Mucosa of descending colon (tissue), 3 donors: ENCODE data around the gene FAM118B. TPM values are rescaled to one million over a fixed set of nuclear protein-coding genes. Genes with fewer than 3 reads are reported as not detected.
A peak's percentile ranks its signal among the peaks of the same experiment; 100 is the strongest.

Experiments used
- ATAC-seq: fragments of 200-7000 bp; cut with Tn5 transposase; one replicate; pipeline ENCODE4 v1.9.1; 2020; ENCODE audit warnings: mild to moderate bottlenecking, moderate library complexity
- DNase-seq, 3 donors: peaks; one replicate each; pipeline ENCODE4 v3.0.0-alpha.2; 2020
- H3K36me3 ChIP-seq: fragments of 200-600 bp; one replicate; pipeline ENCODE4 v1.8.0; 2021; ENCODE audit warnings: low read depth, mild to moderate bottlenecking
- H3K4me1 ChIP-seq: fragments of 200-600 bp; one replicate; pipeline ENCODE4 v1.8.0; 2021; ENCODE audit warnings: low read depth, mild to moderate bottlenecking
- H3K4me3 ChIP-seq: fragments of 200-600 bp; one replicate; pipeline ENCODE4 v1.8.0; 2021; ENCODE audit warnings: mild to moderate bottlenecking
- H3K9me3 ChIP-seq: fragments of 200-600 bp; one replicate; pipeline ENCODE4 v1.8.0; 2021; ENCODE audit warnings: mild to moderate bottlenecking
- CTCF ChIP-seq: fragments of 200-600 bp; IDR thresholded peaks from one replicate; pipeline ENCODE4 v1.8.0; 2022; ENCODE audit warnings: antibody characterized with exemption, mild to moderate bottlenecking
- intact Hi-C, 2 donors: fragments of 100-400 bp; cut with DNase I in 1 of 2; cut with micrococcal nuclease in 1 of 2; formaldehyde crosslinking; loops; one replicate each; pipeline versions ENCODE4 v1.11.0 to v1.11.1; 2022; cut with DNase I, micrococcal nuclease
- total RNA-seq, 3 donors: library from RNA; stranded (reverse); fragmentation: NEBNext Ultra II Directional in 2 of 3; extraction: Animal tissue kit (Norgen Biotek cat#: 25700) in 2 of 3; gene quantifications; one replicate each; pipeline versions ENCODE4 v1.2.1 to v1.2.4, GENCODE V29; 2021 to 2023
- donor health status: DM: no; HTN: no; CAD: no; lungs with moderate emphysema.
- donor health status: DM: no; HTN: no; CAD: no.
- donor health status: DM: no; HTN: yes; CAD: no.

The FAM118B gene
- total RNA-seq, 3 donors from 2014 or later: 35.4 to 62.5 (median 48.5) TPM

DNA sequence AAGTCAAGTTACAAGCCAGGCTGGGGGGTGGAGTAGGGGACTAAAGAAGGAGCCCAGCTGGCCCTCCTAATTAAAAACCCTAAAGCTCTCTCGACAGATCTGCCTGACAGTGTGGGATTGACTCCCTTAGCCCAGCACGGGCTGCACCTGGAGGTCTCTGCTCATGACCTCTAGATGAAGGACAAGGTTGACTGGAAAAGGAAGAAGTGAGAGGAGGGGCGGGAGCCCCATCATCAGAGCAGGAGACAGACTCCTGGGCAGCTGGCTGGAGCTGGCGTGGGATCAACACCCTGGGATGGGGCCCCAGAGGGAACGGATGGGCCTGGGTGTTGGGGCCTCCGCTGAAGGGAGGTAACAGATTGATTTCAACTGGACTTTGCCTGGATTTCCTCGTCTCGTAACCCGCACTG, 46.3 kb upstream of the FAM118B start:
- Histone ChIP-seq H3K4me1 (no peaks in the 10 kb centered on the region), H3K9me3 (no peaks in the 10 kb centered on the region), H3K36me3 (no peaks in the 10 kb centered on the region), H3K4me3 (no peak overlapping the region)
- no peak for TF ChIP-seq CTCF
- intact Hi-C loops: no loop called here
- ATAC-seq (no peak), DNase-seq (no peak)

DNA sequence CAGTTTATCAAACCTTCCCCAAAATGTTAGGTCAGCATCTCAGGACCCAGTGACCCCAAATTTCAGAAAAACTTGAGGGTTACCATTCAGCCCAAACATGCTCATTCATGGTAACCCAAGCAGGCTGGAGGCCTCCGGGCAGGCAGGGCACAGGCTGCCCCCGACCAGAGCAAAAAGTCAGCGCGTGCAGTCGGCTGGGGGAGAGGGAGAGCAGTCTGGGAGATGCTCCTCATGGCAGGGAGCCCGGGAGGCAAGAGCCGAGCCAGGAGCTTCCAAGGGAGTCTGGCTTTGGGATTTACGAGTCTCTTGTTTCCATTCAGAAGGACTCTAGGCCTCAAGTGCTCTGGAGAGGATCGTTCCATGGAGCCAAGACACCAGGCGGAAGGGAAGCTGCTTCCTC, 45.8 kb upstream of the FAM118B start:
- Histone ChIP-seq H3K9me3 (no peaks in the 10 kb centered on the region), H3K36me3 (no peaks in the 10 kb centered on the region), H3K4me3 (no peak overlapping the region), H3K4me1 (no peaks in the 10 kb centered on the region)
- peak; percentile 21 for ATAC-seq
- intact Hi-C loops: no loop called here
- DNase-seq: peak in 2 of 3 donors; percentile 36 to 61
- TF ChIP-seq CTCF: no peak

DNA sequence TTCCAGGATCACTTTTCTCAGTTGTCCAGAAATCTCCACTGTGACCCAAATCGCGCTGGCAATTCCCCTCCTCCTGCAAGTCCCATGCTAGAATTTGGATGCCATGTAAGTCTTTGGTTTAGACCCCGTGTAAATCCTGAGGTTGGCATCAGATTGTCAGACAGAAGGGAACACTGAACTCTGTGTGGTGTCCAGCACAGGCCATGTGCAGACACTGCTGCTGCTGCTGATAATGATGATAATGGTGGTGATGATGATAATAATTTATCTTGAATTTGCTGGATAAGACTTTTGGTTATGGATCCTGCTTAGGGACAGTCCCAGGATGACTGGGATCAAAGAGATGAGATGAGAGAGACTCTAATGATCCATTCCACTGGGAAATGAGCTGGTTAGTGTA, 45.2 kb upstream of the FAM118B start:
- Histone ChIP-seq H3K9me3 (no peaks in the 10 kb centered on the region), H3K4me1 (no peaks in the 10 kb centered on the region), H3K36me3 (no peaks in the 10 kb centered on the region), H3K4me3 (no peak overlapping the region)
- ATAC-seq: no peak
- intact Hi-C loops: no loop called here
- DNase-seq: no peak
- TF ChIP-seq CTCF: no peak

GRCh38 chr11:126167488-126167887, 44.1 kb upstream of the FAM118B start:
- Histone ChIP-seq H3K4me3 (no peak overlapping the region), H3K9me3 (no peaks in the 10 kb centered on the region), H3K4me1 (no peaks in the 10 kb centered on the region), H3K36me3 (no peaks in the 10 kb centered on the region)
- TF ChIP-seq CTCF: no peak
- intact Hi-C loops: no loop called here
- DNase-seq (no peak), ATAC-seq (no peak)

- Histone ChIP-seq H3K36me3 (no peaks in the 10 kb centered on the region), H3K4me1 (no peaks in the 10 kb centered on the region), H3K9me3 (no peaks in the 10 kb centered on the region), H3K4me3 (no peak overlapping the region)
- intact Hi-C loops: no loop called here
- TF ChIP-seq CTCF: no peak
- no peak for DNase-seq
- ATAC-seq: no peak
Observed at GRCh38 chr11:126169291-126169690, 42.3 kb upstream of the FAM118B start.

- Histone ChIP-seq H3K9me3 (no peaks in the 10 kb centered on the region), H3K4me1 (no peaks in the 10 kb centered on the region), H3K36me3 (no peaks in the 10 kb centered on the region), H3K4me3 (no peak overlapping the region)
- TF ChIP-seq CTCF: no peak
- ATAC-seq: no peak
- intact Hi-C loops: no loop called here
- no peak for DNase-seq
Observed at GRCh38 chr11:126172596-126173038, 39.0 kb upstream of the FAM118B start.
